Measurements from ENCODE around the gene ZNF488. TPM values are rescaled to one million over a fixed set of nuclear protein-coding genes. Genes with fewer than 3 reads are reported as not detected.

The ZNF488 gene
- total and polyA plus RNA-seq, 10 of the 15 experiments (the other 5 are each of a cell fraction or from before 2014, with no cell fraction given) = not detected

- H3K27ac ChIP-seq (ENCODE audit: control insufficient read depth, insufficient read depth) = no peak overlapping the region
- H3K27me3 ChIP-seq (replicated peaks in 1 of 2; ENCODE audit: control insufficient read depth in 2 of 2, insufficient read depth in 2 of 2, low read length in 1 of 2) = no peaks in the 10 kb centered on the region; a peak in 1 of 4 replicates
- BruUV-seq (replicated peaks) = no TSS peak
- H3K9me3 ChIP-seq (replicated peaks; ENCODE audit: control insufficient read depth, insufficient read depth, low read length) = no peaks in the 10 kb centered on the region
- H3K9ac ChIP-seq (ENCODE audit: control insufficient read depth, insufficient read depth, low read length) = no peak overlapping the region
- in situ Hi-C loops (cut with MboI) (no loop called here), intact Hi-C loops (cut with micrococcal nuclease; ENCODE audit: unreplicated experiment) (no loop called here)
- 0% methylated on average over 3 of the region's 4 CpGs for WGBS (ENCODE audit: insufficient coverage, insufficient replicate concordance, low lambda C conversion rate, missing lambda C conversion rate)
- H3K4me1 ChIP-seq (ENCODE audit: control insufficient read depth, insufficient read depth, low read length) = no peaks in the 10 kb centered on the region
- CTCF ChIA-PET = no interaction called here
- H4K20me1 ChIP-seq (ENCODE audit: control insufficient read depth, insufficient read depth) = no peaks in the 10 kb centered on the region
- FAIRE-seq = no peak
- no peak overlapping the region for H3K4me2 ChIP-seq (ENCODE audit: control insufficient read depth, insufficient read depth)
- no peak for ATAC-seq
- POLR2A ChIA-PET = no interaction called here
- SMC1A ChIA-PET (ENCODE audit: uncharacterized antibody, unreplicated experiment) = interaction anchor here (0.6 kb wide), 1 partner anchor 9 kb away, joined by 3 read pairs; no protein-coding TSS in a partner anchor
- no peaks in the 10 kb centered on the region for H3K79me2 ChIP-seq (ENCODE audit: control insufficient read depth, insufficient read depth, low read length)
- TF ChIP-seq, protein P1, sequence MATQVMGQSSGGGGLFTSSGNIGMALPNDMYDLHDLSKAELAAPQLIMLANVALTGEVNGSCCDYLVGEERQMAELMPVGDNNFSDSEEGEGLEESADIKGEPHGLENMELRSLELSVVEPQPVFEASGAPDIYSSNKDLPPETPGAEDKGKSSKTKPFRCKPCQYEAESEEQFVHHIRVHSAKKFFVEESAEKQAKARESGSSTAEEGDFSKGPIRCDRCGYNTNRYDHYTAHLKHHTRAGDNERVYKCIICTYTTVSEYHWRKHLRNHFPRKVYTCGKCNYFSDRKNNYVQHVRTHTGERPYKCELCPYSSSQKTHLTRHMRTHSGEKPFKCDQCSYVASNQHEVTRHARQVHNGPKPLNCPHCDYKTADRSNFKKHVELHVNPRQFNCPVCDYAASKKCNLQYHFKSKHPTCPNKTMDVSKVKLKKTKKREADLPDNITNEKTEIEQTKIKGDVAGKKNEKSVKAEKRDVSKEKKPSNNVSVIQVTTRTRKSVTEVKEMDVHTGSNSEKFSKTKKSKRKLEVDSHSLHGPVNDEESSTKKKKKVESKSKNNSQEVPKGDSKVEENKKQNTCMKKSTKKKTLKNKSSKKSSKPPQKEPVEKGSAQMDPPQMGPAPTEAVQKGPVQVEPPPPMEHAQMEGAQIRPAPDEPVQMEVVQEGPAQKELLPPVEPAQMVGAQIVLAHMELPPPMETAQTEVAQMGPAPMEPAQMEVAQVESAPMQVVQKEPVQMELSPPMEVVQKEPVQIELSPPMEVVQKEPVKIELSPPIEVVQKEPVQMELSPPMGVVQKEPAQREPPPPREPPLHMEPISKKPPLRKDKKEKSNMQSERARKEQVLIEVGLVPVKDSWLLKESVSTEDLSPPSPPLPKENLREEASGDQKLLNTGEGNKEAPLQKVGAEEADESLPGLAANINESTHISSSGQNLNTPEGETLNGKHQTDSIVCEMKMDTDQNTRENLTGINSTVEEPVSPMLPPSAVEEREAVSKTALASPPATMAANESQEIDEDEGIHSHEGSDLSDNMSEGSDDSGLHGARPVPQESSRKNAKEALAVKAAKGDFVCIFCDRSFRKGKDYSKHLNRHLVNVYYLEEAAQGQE (IDR thresholded peaks at IDR 0.05; ENCODE audit: low read depth, low read length) = no peak
- TF ChIP-seq SREBF1 (IDR thresholded peaks at IDR 0.05; ENCODE audit: low read length) (no peak), NR2C2 (IDR thresholded peaks at IDR 0.05; ENCODE audit: borderline replicate concordance, control insufficient read depth, insufficient read length, low read depth) (no peak), ZBED1 (IDR thresholded peaks at IDR 0.05; ENCODE audit: borderline replicate concordance) (no peak)
- DNase-seq (ENCODE audit: low read depth, low spot score) = no peak
- RAD21 ChIA-PET (ENCODE audit: unreplicated experiment) = no interaction called here
- H3K4me3 ChIP-seq = no peak overlapping the region
- H3K36me3 ChIP-seq (ENCODE audit: control insufficient read depth in 2 of 2, insufficient read depth in 2 of 2, low read length in 1 of 2) = no peaks in the 10 kb centered on the region
- H2AFZ ChIP-seq (ENCODE audit: control insufficient read depth, low read depth, low read length) = no peak overlapping the region
These were observed 36.8 kb downstream of the ZNF488 start for GRCh38 chr10:47347303-47347675.
